Skeletal muscle cell (primary cell): ENCODE measurements around the gene RRAS2.
"Not testable (repeated sequence)": the region's sequence is repeated elsewhere in the genome, so short reads cannot be mapped to it uniquely, and the experiment has no call there.

ENCODE experiments used
- DNase-seq: peaks from one replicate; pipeline ENCODE4 v3.0.0-alpha.2; 2010; ENCODE audit warnings: low read depth
- H3K4me3 ChIP-seq: 2 replicates; pipeline ENCODE4 v1.5.1; 2011; ENCODE audit warnings: low read depth, mild to moderate bottlenecking, control low read depth, low read length, moderate library complexity

The RRAS2 gene

DNA sequence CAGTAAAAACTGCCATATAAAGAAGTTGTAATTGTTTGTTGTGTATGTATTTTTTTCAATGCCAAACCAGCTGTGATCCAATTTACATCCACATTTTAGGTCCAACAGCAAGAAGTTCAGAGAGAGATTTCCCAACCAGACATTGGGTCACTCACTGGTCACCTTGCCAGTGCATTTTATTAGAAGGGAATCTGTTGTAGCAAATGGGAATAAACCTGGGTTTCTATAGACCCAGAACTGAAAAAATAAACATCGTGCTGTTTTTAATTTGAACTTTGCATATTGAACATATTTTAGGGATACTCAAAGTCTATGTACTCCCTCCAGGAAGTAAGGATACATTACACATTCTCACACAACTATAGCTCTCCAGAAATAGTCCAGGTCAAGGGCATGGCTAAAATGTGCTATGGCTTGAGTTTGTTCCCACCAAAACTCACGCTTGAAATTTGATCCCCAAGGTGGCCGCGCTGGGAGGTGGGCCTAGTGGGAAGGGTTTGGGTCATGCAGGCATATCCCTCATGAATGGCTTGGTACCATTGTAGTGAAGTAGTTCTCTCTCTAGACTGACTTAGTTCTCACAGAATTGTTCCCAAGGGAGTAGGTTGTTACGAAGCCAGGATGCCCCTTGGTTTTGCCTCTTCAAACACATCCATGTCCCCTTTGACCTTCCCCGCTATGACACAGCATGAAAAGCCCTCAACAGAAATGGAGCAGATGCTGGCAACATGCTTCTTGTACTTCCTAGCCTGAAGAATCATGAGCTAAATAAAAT lies 90.9 kb downstream of the RRAS2 start:
- H3K4me3 ChIP-seq = no peak overlapping the region
- DNase-seq = peak; percentile 38

GRCh38 chr11:14266622-14267021 lies 92.4 kb downstream of the RRAS2 start:
- no peak for DNase-seq
- no peak overlapping the region for H3K4me3 ChIP-seq

DNA sequence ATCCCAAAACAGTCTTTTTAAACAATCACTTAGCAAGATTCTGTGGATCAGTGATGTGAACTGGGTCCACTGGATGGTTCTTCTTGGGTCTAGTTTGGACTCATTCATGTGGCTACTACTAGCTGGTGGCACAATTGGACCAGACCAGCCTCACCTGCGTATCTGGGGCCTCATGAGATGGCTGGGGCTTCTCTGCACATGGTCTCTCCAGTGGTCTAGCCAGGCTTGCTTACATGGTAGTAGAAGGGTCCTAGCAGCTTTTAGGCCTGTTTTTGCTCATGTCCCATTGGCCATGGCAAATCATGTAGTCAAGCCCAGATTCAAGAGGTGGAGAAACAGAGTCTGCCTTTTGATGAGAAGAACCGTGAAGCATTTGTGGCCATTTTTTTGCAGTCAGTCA lies 94.0 kb downstream of the RRAS2 start:
- no peak overlapping the region for H3K4me3 ChIP-seq
- no peak for DNase-seq

DNA sequence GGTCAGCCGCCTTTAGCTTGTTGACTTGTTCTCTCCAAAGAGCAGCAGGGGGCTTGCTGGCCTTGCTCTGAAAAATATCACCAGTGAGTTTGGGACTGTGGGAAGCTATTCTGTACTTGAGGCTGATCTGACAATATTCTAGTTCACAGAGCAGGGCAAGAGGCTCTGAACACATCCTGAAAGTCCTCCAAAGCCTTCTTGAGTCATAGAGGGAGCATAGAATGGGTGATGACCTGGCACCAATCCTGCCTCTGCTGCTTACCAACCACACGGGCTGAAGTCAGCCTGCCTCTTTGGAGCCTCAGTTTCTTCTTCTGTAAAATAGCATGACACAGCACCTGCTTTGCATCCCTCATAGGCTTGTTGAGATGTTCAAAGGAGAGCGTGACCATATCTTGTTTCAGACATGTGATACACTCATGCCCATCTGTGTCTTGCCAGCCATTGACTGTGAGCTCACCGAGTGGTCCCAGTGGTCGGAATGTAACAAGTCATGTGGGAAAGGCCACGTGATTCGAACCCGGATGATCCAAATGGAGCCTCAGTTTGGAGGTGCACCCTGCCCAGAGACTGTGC lies 96.6 kb downstream of the RRAS2 start:
- H3K4me3 ChIP-seq = no peak overlapping the region
- no peak for DNase-seq

- no peak for DNase-seq
- no peak overlapping the region for H3K4me3 ChIP-seq
Measured at GRCh38 chr11:14261066-14261465, 97.9 kb downstream of the RRAS2 start.

GRCh38 chr11:14259878-14260277 lies 99.1 kb downstream of the RRAS2 start:
- H3K4me3 ChIP-seq = no peak overlapping the region
- no peak for DNase-seq

DNA sequence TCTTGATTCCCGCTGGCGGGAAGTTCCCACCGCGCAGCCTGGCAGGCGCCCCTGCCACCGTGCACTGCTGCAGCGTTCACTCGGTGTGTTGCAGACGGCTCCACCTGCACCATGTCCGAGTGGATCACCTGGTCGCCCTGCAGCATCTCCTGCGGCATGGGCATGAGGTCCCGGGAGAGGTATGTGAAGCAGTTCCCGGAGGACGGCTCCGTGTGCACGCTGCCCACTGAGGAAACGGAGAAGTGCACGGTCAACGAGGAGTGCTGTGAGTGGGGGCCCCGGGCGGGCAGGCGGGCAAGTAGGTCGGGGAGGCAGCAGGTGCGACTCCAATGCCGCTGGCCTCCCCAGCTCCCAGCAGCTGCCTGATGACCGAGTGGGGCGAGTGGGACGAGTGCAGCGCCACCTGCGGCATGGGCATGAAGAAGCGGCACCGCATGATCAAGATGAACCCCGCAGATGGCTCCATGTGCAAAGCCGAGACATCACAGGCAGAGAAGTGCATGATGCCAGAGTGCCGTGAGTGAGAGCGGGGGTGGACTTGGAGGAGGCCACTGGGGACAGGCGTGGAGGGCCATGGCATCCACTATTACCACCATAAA lies 99.7 kb downstream of the RRAS2 start:
- no peak for DNase-seq
- no peak overlapping the region for H3K4me3 ChIP-seq

DNA sequence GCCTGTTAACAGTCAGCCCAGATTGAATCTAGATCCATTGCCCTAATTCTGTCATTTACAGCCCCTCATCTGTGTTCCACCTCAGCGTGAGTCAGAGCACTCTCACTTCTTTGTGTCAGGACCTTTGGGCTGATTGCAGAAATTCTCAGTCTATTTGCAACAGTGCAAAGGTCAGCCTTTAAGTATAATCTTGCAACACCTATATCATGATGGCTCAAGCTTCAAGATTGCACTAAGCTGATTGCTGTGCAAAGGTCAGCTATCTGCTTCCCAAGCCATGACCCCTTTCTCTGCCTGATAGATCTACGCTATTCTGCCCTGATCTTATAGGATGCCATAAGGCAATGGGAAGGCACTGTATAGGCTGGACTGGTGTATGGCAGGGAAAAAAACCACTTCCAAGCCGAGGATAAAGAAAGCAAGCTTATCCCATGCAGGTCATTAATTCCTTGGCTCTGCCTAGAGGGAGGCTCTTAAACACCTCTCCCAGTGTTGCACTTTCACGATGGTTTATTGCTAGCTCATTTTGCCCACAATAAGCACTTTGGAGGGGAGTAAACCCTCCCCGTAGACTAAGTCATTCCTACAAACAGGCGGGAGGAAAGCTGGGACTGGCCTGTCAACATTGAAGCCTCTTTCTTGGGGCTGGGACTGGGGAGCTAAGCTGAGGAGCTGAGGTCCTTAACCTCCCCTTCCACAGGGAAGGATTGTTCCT lies 100.6 kb downstream of the RRAS2 start:
- peak; percentile 53 for DNase-seq
- no peak overlapping the region for H3K4me3 ChIP-seq

DNA sequence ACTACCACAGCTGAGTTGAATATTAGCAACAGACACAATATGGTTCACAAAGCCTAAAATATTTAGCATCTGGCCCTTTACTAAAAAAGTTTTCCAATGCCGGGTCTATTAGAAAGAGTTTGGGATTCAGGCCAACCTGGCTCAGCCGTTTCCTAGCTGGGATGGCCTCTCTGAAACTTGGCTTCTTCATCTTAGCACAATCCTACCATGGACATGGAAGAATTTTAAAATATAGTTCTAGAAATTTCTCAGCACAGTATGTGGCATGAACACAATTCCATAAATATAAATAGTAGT lies 103.8 kb downstream of the RRAS2 start:
- no peak overlapping the region for H3K4me3 ChIP-seq
- DNase-seq = no peak

DNA sequence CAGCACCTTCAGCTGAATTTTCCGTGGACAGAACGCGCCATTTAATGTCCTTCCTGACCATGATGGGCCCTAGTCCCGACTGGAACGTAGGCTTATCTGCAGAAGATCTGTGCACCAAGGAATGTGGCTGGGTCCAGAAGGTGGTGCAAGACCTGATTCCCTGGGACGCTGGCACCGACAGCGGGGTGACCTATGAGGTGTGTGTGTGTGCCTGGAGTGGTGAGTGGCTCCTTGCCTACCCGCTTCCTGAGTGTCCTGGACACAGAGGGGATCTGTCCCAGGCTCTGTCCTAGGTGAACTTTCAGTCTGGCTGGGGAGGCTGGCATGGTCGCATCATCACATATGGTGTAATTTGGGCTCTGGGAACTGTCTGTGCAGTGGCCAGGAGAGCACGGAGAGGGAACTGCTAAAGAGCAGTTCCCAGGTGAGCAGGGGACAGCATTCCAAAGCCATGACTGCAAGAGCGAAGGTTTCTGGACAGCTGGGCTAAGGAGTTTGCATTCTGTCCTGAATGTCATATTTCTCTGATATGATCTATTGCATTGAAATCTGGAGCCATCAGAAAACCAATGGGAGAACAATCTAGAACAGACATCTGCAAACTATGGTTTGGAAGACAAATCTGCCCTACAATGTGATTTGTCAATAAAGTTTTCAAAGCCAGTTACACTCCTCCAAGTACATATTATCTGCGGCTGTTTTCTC lies 104.3 kb downstream of the RRAS2 start:
- H3K4me3 ChIP-seq = no peak overlapping the region
- no peak for DNase-seq

- no peak for DNase-seq
Measured at GRCh38 chr11:14253840-14254239, 105.1 kb downstream of the RRAS2 start.

DNA sequence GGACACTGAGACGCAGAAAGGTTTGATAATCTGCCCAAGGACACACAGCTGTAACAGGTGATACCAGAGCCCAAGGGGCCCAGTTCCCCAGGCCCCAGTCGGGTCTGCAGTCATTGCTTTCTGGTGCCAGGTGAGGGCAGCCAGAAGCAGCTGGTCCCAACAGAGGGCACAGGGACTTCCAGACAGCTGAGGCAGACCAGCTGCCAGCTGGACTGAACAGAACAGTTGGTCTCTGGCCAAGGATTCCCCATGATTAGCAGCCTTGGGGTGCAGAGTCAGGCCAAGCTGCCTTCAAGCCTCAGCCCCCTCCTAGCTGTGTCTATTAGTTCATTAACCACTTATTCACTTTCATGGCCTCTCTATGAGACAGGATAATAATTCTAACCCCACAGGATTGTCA lies 105.6 kb downstream of the RRAS2 start:
- DNase-seq = no peak
- H3K4me3 ChIP-seq = no peak overlapping the region

More at GRCh38 chr11:14253840-14254239, 105.1 kb downstream of the RRAS2 start:
- H3K4me3 ChIP-seq = no peak overlapping the region

DNA sequence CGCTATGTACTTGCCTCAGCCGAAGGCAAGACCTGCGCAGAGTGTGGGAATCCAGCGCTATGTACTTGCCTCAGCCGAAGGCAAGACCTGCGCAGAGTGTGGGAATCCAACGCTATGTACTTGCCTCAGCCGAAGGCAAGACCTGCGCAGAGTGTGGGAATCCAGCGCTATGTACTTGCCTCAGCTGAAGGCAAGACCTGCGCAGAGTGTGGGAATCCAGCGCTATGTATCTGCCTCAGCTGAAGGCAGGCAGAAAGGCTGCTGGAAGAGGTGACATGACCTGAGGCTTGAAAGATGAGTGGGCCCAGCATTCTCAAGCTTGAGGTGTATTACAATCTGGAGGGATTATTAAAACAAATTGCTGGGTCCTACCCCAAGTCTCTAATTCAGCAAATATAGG lies 106.5 kb downstream of the RRAS2 start:
- H3K4me3 ChIP-seq, DNase-seq: not testable (repeated sequence)

DNA sequence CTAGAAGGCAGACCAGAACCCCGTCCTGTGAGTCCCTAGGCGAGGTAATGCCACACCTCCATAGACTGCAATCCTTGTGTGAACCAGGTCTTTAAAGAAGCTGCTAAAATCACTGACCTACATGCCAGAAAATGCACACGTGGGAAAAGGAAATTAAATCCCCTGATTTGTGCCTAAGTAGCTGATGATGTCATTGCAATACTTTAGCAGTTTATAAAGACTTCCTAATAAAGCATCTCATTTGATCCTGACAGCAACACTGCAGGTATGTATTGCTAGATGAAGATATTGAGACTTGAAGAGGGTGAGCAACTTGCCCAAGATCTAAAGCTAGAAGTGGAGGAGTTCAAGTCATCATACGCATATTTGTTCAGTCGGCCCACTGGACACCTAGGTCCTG lies 107.2 kb downstream of the RRAS2 start:
- H3K4me3 ChIP-seq = no peak overlapping the region
- DNase-seq = no peak

DNA sequence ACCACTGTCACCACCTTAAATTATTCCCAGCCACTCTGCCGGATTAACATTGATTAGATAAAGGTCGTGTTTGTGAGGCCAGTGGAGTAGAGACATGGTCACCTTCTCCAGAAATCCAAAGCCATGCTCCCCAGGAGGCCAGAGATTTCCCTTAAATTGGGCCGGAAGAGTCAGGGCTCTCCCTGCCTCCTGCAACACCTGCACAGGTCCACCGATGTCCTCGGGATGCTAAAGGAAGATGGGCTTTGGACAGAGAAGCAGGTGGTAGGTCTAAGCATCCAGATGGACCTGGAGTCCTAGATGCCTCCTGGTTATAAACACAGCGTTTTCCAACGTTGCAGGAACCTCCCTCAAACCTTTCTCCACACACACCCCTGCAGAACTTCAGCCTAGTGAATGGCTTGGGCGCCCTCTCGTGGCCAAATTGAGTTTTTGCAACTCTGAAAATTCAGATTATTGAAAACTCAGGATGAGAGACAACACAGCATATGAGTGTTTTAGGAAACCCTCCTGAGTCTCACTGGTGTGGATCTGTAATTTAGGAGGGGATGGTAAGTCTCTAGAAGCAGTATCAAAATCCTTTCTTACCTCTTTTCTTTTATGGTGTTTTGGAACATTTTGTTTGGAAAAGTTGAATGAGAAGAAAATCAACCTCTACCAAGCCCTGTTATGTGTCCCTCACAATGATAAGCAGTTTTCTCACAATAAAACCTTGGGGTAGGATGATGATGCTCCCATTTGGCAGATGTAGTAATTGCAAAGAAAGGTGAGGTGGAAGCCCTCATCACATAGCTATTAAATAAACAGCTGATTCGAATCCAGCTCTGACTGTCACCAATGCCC lies 109.6 kb downstream of the RRAS2 start:
- no peak overlapping the region for H3K4me3 ChIP-seq
- peak; percentile 6 for DNase-seq

GRCh38 chr11:14248580-14248981 lies 110.4 kb downstream of the RRAS2 start:
- DNase-seq = no peak
- no peak overlapping the region for H3K4me3 ChIP-seq

DNA sequence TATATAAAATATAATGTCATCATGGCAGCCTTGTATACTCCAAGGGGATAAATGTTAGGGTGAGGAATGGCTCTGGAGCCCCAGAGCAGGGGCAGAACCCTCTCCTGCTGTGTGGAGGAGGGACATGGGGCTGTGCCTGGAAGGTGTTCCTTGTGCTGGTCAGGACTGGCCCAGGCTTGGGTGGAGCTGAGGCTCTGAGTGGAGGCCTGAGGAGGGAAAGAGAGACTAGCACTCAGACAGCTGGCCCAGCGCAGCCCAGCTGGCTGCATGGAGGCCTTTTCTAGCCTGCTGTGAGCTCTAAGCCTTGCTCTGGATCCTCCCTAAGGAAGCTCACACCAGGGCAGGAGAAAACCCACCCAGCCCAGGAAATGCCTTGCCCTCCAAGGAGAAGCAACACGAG lies 113.5 kb downstream of the RRAS2 start:
- DNase-seq = no peak
- no peak overlapping the region for H3K4me3 ChIP-seq

DNA sequence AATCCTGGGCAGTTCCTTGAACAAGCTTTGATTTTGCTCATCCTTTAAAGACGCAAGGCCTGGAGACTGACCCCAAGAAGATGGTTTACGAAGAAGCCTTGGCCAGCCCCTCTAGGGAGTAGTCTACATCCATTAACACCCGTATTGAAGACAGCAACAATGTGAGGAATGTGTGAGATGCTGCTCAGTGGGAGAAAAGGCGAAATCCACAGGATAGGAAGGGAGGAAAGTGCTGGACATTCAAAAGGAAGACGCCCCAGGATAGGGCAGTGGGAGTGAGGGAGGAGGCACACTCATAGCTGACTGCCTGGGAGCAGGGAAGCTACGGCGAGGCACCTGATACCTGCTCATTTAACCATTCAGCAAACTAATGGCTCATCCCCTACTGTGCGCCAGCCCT lies 114.1 kb downstream of the RRAS2 start:
- no peak for DNase-seq
- H3K4me3 ChIP-seq = no peak overlapping the region

DNA sequence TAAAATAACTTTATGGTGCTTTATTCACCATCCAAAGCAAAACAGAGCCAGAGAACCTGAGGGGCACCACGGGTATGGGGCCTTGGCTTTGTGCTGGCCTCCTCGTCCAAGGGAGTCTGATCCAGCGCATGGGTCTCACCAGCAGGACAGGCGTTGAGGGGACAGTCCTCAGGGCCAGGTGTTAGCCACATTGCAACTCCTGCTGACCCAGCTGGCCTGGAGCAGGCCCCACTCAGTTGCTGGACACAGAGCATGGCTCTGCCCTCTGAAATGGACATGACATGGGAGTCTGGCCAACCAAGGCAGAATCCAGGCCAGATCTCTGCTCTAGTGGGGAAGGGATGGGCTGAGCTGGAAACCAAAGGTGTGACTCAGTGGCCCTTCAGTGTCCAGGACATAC lies 116.2 kb downstream of the RRAS2 start:
- no peak overlapping the region for H3K4me3 ChIP-seq
- no peak for DNase-seq
